HCT116 (cell line): ENCODE results near the gene HOXB13. TPM values are rescaled to one million over a fixed set of nuclear protein-coding genes. Genes with fewer than 3 reads are reported as not detected.

ENCODE experiments used
- ATAC-seq: fragments of 200-7000 bp; cut with Tn5 transposase; 2 replicates; pipeline ENCODE4 v1.9.1; 2020; ENCODE audit warnings: mild to moderate bottlenecking, moderate library complexity
- BruUV-seq: library from RNA; stranded (reverse); fragments of 400-500 nt; replicated peaks from 2 replicates; lab custom pipeline; 2021; lab: Mats Ljungman, UMichigan
- CTCF ChIA-PET: fragments of 300-600 bp; sonication (Branson Sonifier 250); formaldehyde crosslinking; loops from one replicate; lab custom pipeline; 2021; ENCODE audit warnings: antibody characterized with exemption; lab: Charles Lee
- POLR2A ChIA-PET: fragments of 300-600, 350-600 bp; sonication (Branson Sonifier 250); formaldehyde crosslinking; loops from one replicate; lab custom pipeline; 2021; ENCODE audit warnings: antibody characterized with exemption; lab: Charles Lee
- RAD21 ChIA-PET, 2 experiments: fragments of 300-600 bp; sonication (Branson Sonifier 250); formaldehyde crosslinking; loops; one replicate each; lab custom pipeline; 2023; ENCODE audit warnings: low total read pairs in 2 of 2; ENCODE audit not compliant: uncharacterized antibody in 2 of 2, unreplicated experiment in 2 of 2, low non-redundant PET in 1 of 2; lab: Charles Lee
- DNase-seq: peaks from one replicate; pipeline ENCODE4 v3.0.0-alpha.2; 2010; ENCODE audit warnings: low read depth, low spot score
- H2AFZ ChIP-seq: fragments of 200-600 bp; shearing (Covaris generic), sonication (generic); 2 replicates; pipeline ENCODE4 v1.6.1; 2017; ENCODE audit warnings: low read depth, mixed run types, mixed read lengths, antibody characterized with exemption, low read length; ENCODE audit not compliant: poor library complexity, severe bottlenecking
- H3K27ac ChIP-seq: 2 replicates; pipeline ENCODE4 v1.5.1; 2012; ENCODE audit warnings: low read depth, low read length
- H3K27me3 ChIP-seq: fragments of 200-600 bp; sonication (generic); 2 replicates; pipeline ENCODE4 v1.6.1; 2016; ENCODE audit warnings: mixed run types, low read length, mixed read lengths; ENCODE audit not compliant: insufficient read depth
- H3K36me3 ChIP-seq, 2 experiments: fragments of 200-500 bp in 1 of 2; fragments of 200-600 bp in 1 of 2; sonication (Bioruptor generic) in 1 of 2; sonication (generic) in 1 of 2; 2 replicates each; pipeline versions ENCODE4 v1.5.1 to v1.6.1; 2014 to 2016; ENCODE audit warnings: low read length in 2 of 2, inconsistent platforms in 1 of 2, mixed read lengths in 1 of 2, mixed run types in 1 of 2; ENCODE audit not compliant: insufficient read depth in 2 of 2, control insufficient read depth in 1 of 2
- H3K4me1 ChIP-seq, 2 experiments: fragments of 200-600 bp in 1 of 2; sonication (generic) in 1 of 2; 2 replicates each; pipeline versions ENCODE4 v1.5.1 to v1.6.1; 2012 to 2017; ENCODE audit warnings: low read length in 2 of 2, inconsistent platforms in 1 of 2, mild to moderate bottlenecking in 1 of 2, mixed read lengths in 1 of 2, mixed run types in 1 of 2, moderate library complexity in 1 of 2; ENCODE audit not compliant: insufficient read depth in 2 of 2, control insufficient read depth in 1 of 2
- H3K4me2 ChIP-seq: fragments of 200-600 bp; sonication (generic); 2 replicates; pipeline ENCODE4 v1.6.1; 2017; ENCODE audit warnings: mixed run types, low read length, mixed read lengths
- H3K4me3 ChIP-seq, 2 experiments: fragments of 200-600 bp in 1 of 2; sonication (generic) in 1 of 2; replicated peaks in 1 of 2; 2 replicates each; pipeline ENCODE4 v1.5.1; 2011 to 2016; ENCODE audit warnings: low read length in 2 of 2, control low read depth in 1 of 2, low read depth in 1 of 2, mild to moderate bottlenecking in 1 of 2, mixed read lengths in 1 of 2, mixed run types in 1 of 2
- H3K79me2 ChIP-seq: fragments of 200-600 bp; sonication (generic); 2 replicates; pipeline ENCODE4 v1.6.1; 2017; ENCODE audit warnings: mild to moderate bottlenecking, mixed run types, low read length, moderate library complexity, mixed read lengths; ENCODE audit not compliant: insufficient read depth
- H3K9ac ChIP-seq: fragments of 200-600 bp; sonication (generic); 2 replicates; pipeline ENCODE4 v1.6.1; 2016; ENCODE audit warnings: low read length, mixed read lengths
- H3K9me2 ChIP-seq: fragments of 200-600 bp; sonication (generic), shearing (Covaris generic); 2 replicates; pipeline ENCODE4 v1.6.1; 2017; ENCODE audit warnings: mixed run types, mild to moderate bottlenecking, moderate library complexity; ENCODE audit not compliant: insufficient read depth
- H3K9me3 ChIP-seq, 2 experiments: fragments of 200-500 bp in 1 of 2; fragments of 200-600 bp in 1 of 2; sonication (Bioruptor generic) in 1 of 2; sonication (generic) in 1 of 2; 2 replicates each; pipeline ENCODE4 v1.6.1; 2014 to 2017; ENCODE audit warnings: low read length in 2 of 2, mixed read lengths in 2 of 2, inconsistent platforms in 1 of 2, low read depth in 1 of 2, mild to moderate bottlenecking in 1 of 2, mixed run types in 1 of 2, moderate library complexity in 1 of 2; ENCODE audit not compliant: control insufficient read depth in 1 of 2, insufficient read depth in 1 of 2
- H4K20me1 ChIP-seq: fragments of 200-600 bp; sonication (generic), shearing (Covaris generic); 2 replicates; pipeline ENCODE4 v1.6.1; 2017; ENCODE audit warnings: mixed run types, mild to moderate bottlenecking, moderate library complexity; ENCODE audit not compliant: insufficient read depth
- ATF3 ChIP-seq: IDR thresholded peaks from 2 replicates; pipeline ENCODE4 v1.6.1; 2012
- CEBPB ChIP-seq: IDR thresholded peaks from 2 replicates; pipeline ENCODE4 v1.6.1; 2012; ENCODE audit warnings: low read depth
- EGR1 ChIP-seq: IDR thresholded peaks from 2 replicates; pipeline ENCODE4 v1.6.1; 2012; ENCODE audit warnings: low read depth
- ELF1 ChIP-seq: IDR thresholded peaks from 2 replicates; pipeline ENCODE4 v1.6.1; 2012; ENCODE audit warnings: low read depth, borderline replicate concordance
- EZH2 ChIP-seq: fragments of 200-600 bp; sonication (generic); IDR thresholded peaks from 2 replicates; pipeline ENCODE4 v1.6.1; 2017; ENCODE audit warnings: antibody characterized with exemption, mixed run types
- EZH2phosphoT487 ChIP-seq: fragments of 200-600 bp; IDR thresholded peaks from 2 replicates; pipeline ENCODE4 v1.6.1; 2018; ENCODE audit warnings: antibody characterized with exemption, borderline replicate concordance
- FOSL1 ChIP-seq: IDR thresholded peaks from 2 replicates; pipeline ENCODE4 v1.6.1; 2012; ENCODE audit warnings: low read depth
- JUND ChIP-seq: IDR thresholded peaks from 2 replicates; pipeline ENCODE4 v1.6.1; 2012
- MAX ChIP-seq: IDR thresholded peaks from 2 replicates; pipeline ENCODE4 v1.6.1; 2012
- REST ChIP-seq: IDR thresholded peaks from 2 replicates; pipeline ENCODE4 v1.6.1; 2012; ENCODE audit warnings: low read depth
- SIN3A ChIP-seq: IDR thresholded peaks from 2 replicates; pipeline ENCODE4 v1.6.1; 2012; ENCODE audit warnings: low read depth
- SP1 ChIP-seq: IDR thresholded peaks from 2 replicates; pipeline ENCODE4 v1.6.1; 2012; ENCODE audit warnings: low read depth
- SRF ChIP-seq: IDR thresholded peaks from 2 replicates; pipeline ENCODE4 v1.6.1; 2012; ENCODE audit warnings: low read depth
- TCF7L2 ChIP-seq: IDR thresholded peaks from 2 replicates; pipeline ENCODE4 v1.7.0; 2011; ENCODE audit warnings: borderline replicate concordance, inconsistent platforms; ENCODE audit not compliant: insufficient read depth, insufficient read length; ENCODE audit errors: extremely low read depth
- ZBTB33 ChIP-seq: IDR thresholded peaks from 2 replicates; pipeline ENCODE4 v1.6.1; 2011; ENCODE audit warnings: mild to moderate bottlenecking, low read length, moderate library complexity; ENCODE audit not compliant: insufficient replicate concordance; ENCODE audit errors: extremely low read depth
- ZFX ChIP-seq: fragments of 450-650 bp; IDR thresholded peaks from 2 replicates; pipeline ENCODE4 v1.6.1; 2017
- ZNF274 ChIP-seq: fragments of 200-500 bp; sonication (Bioruptor generic); IDR thresholded peaks from 2 replicates; pipeline ENCODE4 v1.6.1; 2014; ENCODE audit warnings: mild to moderate bottlenecking, low read depth, low read length, inconsistent platforms
- intact Hi-C: fragments of 100-400 bp; cut with micrococcal nuclease; formaldehyde crosslinking; loops from 2 replicates; pipeline ENCODE4 v1.10.0; 2022
- total RNA-seq: library from RNA; stranded (reverse); gene quantifications from one replicate; pipeline ENCODE4 v1.2.1, GENCODE V29; 2021; ENCODE audit not compliant: unreplicated experiment

The HOXB13 gene
- total RNA-seq, 1 experiment from 2014 or later, result 7.8 TPM

GRCh38 chr17:48727415-48728175 lies 955 bp downstream of the HOXB13 start:
- intact Hi-C loops, result no loop called here
- Histone ChIP-seq H3K9me3 (no peaks in the 10 kb centered on the region), H3K36me3 (no peaks in the 10 kb centered on the region), H3K27me3 (no peaks in the 10 kb centered on the region), H3K79me2 (no peaks in the 10 kb centered on the region), H3K9ac (peak overlapping the region; percentile 72), H3K9me2 (no peaks in the 10 kb centered on the region), H2AFZ (peak overlapping the region; percentile 97), H4K20me1 (no peaks in the 10 kb centered on the region), H3K4me3 (peak overlapping the region; percentile 61 to 80), H3K4me1 (peaks cover 5 to 21% of the 10 kb centered on the region in 2 experiments; a peak in 3 of 4 replicates), H3K4me2 (peak overlapping the region; percentile 95), H3K27ac (peak overlapping the region; percentile 28; the same call in 1 of the 2 replicates)
- BruUV-seq, result no TSS peak
- ChIA-PET CTCF (interaction anchor here (0.8 to 6.8 kb wide), 6 partner anchors 49 to 305 kb away, joined by 5 to 97 read pairs (median 14); no protein-coding TSS in a partner anchor), RAD21 (no interaction called here), POLR2A (interaction anchor here (1.7 kb wide), 1 partner anchor 63 kb away, joined by 7 read pairs; no protein-coding TSS in a partner anchor)
- no peak for DNase-seq
- ATAC-seq, result peak; percentile 9; the same call in 1 of the 2 replicates
- TF ChIP-seq ZBTB33, result no peak
- TF ChIP-seq JUND, result no peak
- no peak for TF ChIP-seq TCF7L2
- no peak for TF ChIP-seq ZFX
- TF ChIP-seq CEBPB, result no peak
- TF ChIP-seq EZH2phosphoT487, result no peak
- no peak for TF ChIP-seq SRF
- no peak for TF ChIP-seq SIN3A
- no peak for TF ChIP-seq MAX
- TF ChIP-seq ELF1, result no peak
- no peak for TF ChIP-seq FOSL1
- TF ChIP-seq ZNF274, result no peak
- no peak for TF ChIP-seq SP1
- TF ChIP-seq ATF3, result no peak
- no peak for TF ChIP-seq EZH2
- TF ChIP-seq EGR1, result no peak
- TF ChIP-seq REST, result no peak
